PFSK-1 (cell line): Measurements from ENCODE around the gene DDX17.

Experiments used
- POLR2AphosphoS5 ChIP-seq: IDR thresholded peaks from 2 replicates; pipeline ENCODE4 v1.6.1; 2012; ENCODE audit warnings: low read depth, mild to moderate bottlenecking, control low read depth, low read length, moderate library complexity
- SIN3A ChIP-seq: IDR thresholded peaks from 2 replicates; pipeline ENCODE4 v1.6.1; 2012; ENCODE audit warnings: mild to moderate bottlenecking, low read length, moderate library complexity, borderline replicate concordance; ENCODE audit not compliant: insufficient read depth
- TAF1 ChIP-seq: IDR thresholded peaks from 2 replicates; pipeline ENCODE4 v1.6.1; 2012; ENCODE audit warnings: low read length, control low read depth, borderline replicate concordance; ENCODE audit not compliant: insufficient read depth
- TF ChIP-seq, protein P1 (sequence below), 2 experiments: IDR thresholded peaks; 2 replicates each; pipeline versions ENCODE4 v1.6.1 to v1.8.0; 2011 to 2012; ENCODE audit warnings: low read depth in 2 of 2, low read length in 2 of 2, control low read depth in 1 of 2, inconsistent platforms in 1 of 2, mild to moderate bottlenecking in 1 of 2, moderate library complexity in 1 of 2; ENCODE audit not compliant: insufficient read depth in 1 of 2

DNA sequence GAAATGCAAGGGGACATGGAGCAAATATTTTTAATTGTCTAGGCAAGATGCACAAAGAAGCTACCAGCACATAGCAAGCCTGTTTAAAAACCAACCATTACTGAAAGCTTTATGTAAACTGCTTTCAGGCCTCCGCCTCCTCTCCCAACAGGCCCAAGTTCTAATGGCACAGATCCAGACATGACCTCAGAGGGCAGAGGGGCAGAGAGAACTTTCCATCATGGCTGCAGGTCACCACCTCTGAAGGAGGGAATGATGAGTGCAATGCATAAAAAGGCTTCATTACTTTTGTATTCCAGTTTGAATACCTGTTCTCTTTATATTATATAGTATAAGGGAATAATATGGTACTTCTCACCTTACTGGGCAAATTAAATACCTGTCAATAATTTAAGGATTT, 15.2 kb downstream of the DDX17 start:
- TF ChIP-seq POLR2AphosphoS5 (no peak), SIN3A (no peak), TAF1 (no peak)
- TF ChIP-seq, protein P1, sequence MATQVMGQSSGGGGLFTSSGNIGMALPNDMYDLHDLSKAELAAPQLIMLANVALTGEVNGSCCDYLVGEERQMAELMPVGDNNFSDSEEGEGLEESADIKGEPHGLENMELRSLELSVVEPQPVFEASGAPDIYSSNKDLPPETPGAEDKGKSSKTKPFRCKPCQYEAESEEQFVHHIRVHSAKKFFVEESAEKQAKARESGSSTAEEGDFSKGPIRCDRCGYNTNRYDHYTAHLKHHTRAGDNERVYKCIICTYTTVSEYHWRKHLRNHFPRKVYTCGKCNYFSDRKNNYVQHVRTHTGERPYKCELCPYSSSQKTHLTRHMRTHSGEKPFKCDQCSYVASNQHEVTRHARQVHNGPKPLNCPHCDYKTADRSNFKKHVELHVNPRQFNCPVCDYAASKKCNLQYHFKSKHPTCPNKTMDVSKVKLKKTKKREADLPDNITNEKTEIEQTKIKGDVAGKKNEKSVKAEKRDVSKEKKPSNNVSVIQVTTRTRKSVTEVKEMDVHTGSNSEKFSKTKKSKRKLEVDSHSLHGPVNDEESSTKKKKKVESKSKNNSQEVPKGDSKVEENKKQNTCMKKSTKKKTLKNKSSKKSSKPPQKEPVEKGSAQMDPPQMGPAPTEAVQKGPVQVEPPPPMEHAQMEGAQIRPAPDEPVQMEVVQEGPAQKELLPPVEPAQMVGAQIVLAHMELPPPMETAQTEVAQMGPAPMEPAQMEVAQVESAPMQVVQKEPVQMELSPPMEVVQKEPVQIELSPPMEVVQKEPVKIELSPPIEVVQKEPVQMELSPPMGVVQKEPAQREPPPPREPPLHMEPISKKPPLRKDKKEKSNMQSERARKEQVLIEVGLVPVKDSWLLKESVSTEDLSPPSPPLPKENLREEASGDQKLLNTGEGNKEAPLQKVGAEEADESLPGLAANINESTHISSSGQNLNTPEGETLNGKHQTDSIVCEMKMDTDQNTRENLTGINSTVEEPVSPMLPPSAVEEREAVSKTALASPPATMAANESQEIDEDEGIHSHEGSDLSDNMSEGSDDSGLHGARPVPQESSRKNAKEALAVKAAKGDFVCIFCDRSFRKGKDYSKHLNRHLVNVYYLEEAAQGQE (IDR thresholded peaks at IDR 0.05; ENCODE audit: insufficient read depth in 1 of 2, low read depth in 2 of 2, low read length in 2 of 2): no peak
